Liver (tissue), 9 donors: ENCODE data around the gene MYO5C. TPM values are rescaled to one million over a fixed set of nuclear protein-coding genes. Genes with fewer than 3 reads are reported as not detected.
"Not testable (repeated sequence)": the region's sequence is repeated elsewhere in the genome, so short reads cannot be mapped to it uniquely, and the experiment has no call there.

ENCODE experiments used
- DNase-seq: peaks from one replicate; pipeline ENCODE4 v3.0.0-alpha.2; 2017; ENCODE audit warnings: low spot score
- H3K27ac ChIP-seq, 2 donors: one replicate each; pipeline ENCODE4 v1.7.0; 2013; ENCODE audit warnings: inconsistent platforms in 2 of 2, low read length in 2 of 2, control low read depth in 1 of 2, low read depth in 1 of 2, mild to moderate bottlenecking in 1 of 2
- H3K27me3 ChIP-seq, 4 donors: one replicate each; pipeline versions ENCODE4 v1.6.1 to v1.7.0; 2013; ENCODE audit warnings: low read length in 3 of 4, inconsistent platforms in 1 of 4, mild to moderate bottlenecking in 1 of 4, moderate library complexity in 1 of 4; ENCODE audit not compliant: control insufficient read depth in 4 of 4, insufficient read depth in 4 of 4
- H3K36me3 ChIP-seq, 4 donors: one replicate each; pipeline versions ENCODE4 v1.6.1 to v1.7.0; 2013; ENCODE audit warnings: low read length in 3 of 4, mild to moderate bottlenecking in 3 of 4, low read depth in 1 of 4, moderate library complexity in 1 of 4; ENCODE audit not compliant: control insufficient read depth in 4 of 4, insufficient read depth in 3 of 4
- H3K4me1 ChIP-seq, 4 donors: one replicate each; pipeline versions ENCODE4 v1.6.1 to v1.7.0; 2013; ENCODE audit warnings: low read length in 3 of 4, mild to moderate bottlenecking in 3 of 4, moderate library complexity in 1 of 4; ENCODE audit not compliant: control insufficient read depth in 4 of 4, insufficient read depth in 4 of 4
- H3K4me3 ChIP-seq, 3 donors: one replicate each; pipeline versions ENCODE4 v1.6.1 to v1.7.0; 2013; ENCODE audit warnings: low read length in 3 of 3, control low read depth in 1 of 3, low read depth in 1 of 3, mild to moderate bottlenecking in 1 of 3
- H3K9ac ChIP-seq, 2 donors: one replicate each; pipeline ENCODE4 v1.7.0; 2013; ENCODE audit warnings: low read length in 2 of 2, mild to moderate bottlenecking in 2 of 2, moderate library complexity in 2 of 2, control low read depth in 1 of 2, low read depth in 1 of 2
- H3K9me3 ChIP-seq, 4 donors: one replicate each; pipeline versions ENCODE4 v1.6.1 to v1.7.0; 2013; ENCODE audit warnings: low read length in 3 of 4; ENCODE audit not compliant: control insufficient read depth in 4 of 4
- ATF3 ChIP-seq: IDR thresholded peaks from 2 replicates; pipeline ENCODE4 v1.6.1; 2016; ENCODE audit warnings: antibody characterized with exemption
- EGR1 ChIP-seq, 2 donors: IDR thresholded peaks; 2 replicates each; pipeline ENCODE4 v1.6.1; 2016 to 2018; ENCODE audit warnings: antibody characterized with exemption in 2 of 2, low read depth in 2 of 2
- FOXA1 ChIP-seq: IDR thresholded peaks from 2 replicates; pipeline ENCODE4 v1.6.1; 2016; ENCODE audit warnings: antibody characterized with exemption
- FOXA2 ChIP-seq: IDR thresholded peaks from 2 replicates; pipeline ENCODE4 v1.6.1; 2016; ENCODE audit warnings: antibody characterized with exemption
- GABPA ChIP-seq, 2 donors: IDR thresholded peaks in 1 of 2; conservative IDR thresholded peaks in 1 of 2; 2 replicates each; pipeline ENCODE4 v1.6.1; 2016; ENCODE audit warnings: antibody characterized with exemption in 2 of 2, mild to moderate bottlenecking in 1 of 2, moderate library complexity in 1 of 2
- HNF4G ChIP-seq: IDR thresholded peaks from 2 replicates; pipeline ENCODE4 v1.6.1; 2016; ENCODE audit warnings: antibody characterized with exemption
- JUND ChIP-seq, 2 donors: IDR thresholded peaks; 2 replicates each; pipeline ENCODE4 v1.6.1; 2016; ENCODE audit warnings: antibody characterized with exemption in 2 of 2
- MAX ChIP-seq: IDR thresholded peaks from 2 replicates; pipeline ENCODE4 v1.6.1; 2016; ENCODE audit warnings: antibody characterized with exemption
- NR2F2 ChIP-seq: IDR thresholded peaks from 2 replicates; pipeline ENCODE4 v1.6.1; 2016; ENCODE audit warnings: antibody characterized with exemption
- RAD21 ChIP-seq, 2 donors: IDR thresholded peaks; 2 replicates each; pipeline ENCODE4 v1.6.1; 2016; ENCODE audit warnings: antibody characterized with exemption in 2 of 2, mild to moderate bottlenecking in 2 of 2
- RXRA ChIP-seq, 2 donors: IDR thresholded peaks; 2 replicates each; pipeline ENCODE4 v1.6.1; 2017 to 2018; ENCODE audit warnings: antibody characterized with exemption in 2 of 2, mild to moderate bottlenecking in 1 of 2
- SP1 ChIP-seq: IDR thresholded peaks from 2 replicates; pipeline ENCODE4 v1.6.1; 2018; ENCODE audit warnings: antibody characterized with exemption, mild to moderate bottlenecking
- TAF1 ChIP-seq: conservative IDR thresholded peaks from 2 replicates; pipeline ENCODE4 v1.6.1; 2016; ENCODE audit warnings: antibody characterized with exemption, mild to moderate bottlenecking
- ZBTB33 ChIP-seq: IDR thresholded peaks from 2 replicates; pipeline ENCODE4 v1.6.1; 2016; ENCODE audit warnings: antibody characterized with exemption
- WGBS: extraction: QIAGEN DNeasy Blood & Tissue Kit; methylation state at CpG from one replicate; pipeline ENCODE4 v1.1.7; 2013; 5-methylcytosine and 5-hydroxymethylcytosine counted together
- polyA plus RNA-seq, 2 donors: library from polyadenylated mRNA; stranded (reverse) in 1 of 2; unstranded in 1 of 2; fragments of 200-250 nt in 1 of 2; fragments of >200 nt in 1 of 2; fragmentation: Nextera tagmentation in 1 of 2; extraction: Ambion mirVana in 1 of 2; gene quantifications; one replicate each; pipeline versions ENCODE4 v1.2.1 to v1.2.3, GENCODE V29; 2013 to 2015
- total RNA-seq, 2 donors: library from RNA; depleted of rRNA; stranded (reverse); fragments of >200 nt; gene quantifications; one replicate each; pipeline ENCODE4 v1.2.3, GENCODE V29; 2014
- donor health status: healthy.
- donor health status: healthy.
- donor health status: healthy.
- donor health status: healthy.
- donor health status: healthy.

Gene MYO5C
- total and polyA plus RNA-seq, 4 donors = 1.9 to 8.6 (median 3.0) TPM

DNA sequence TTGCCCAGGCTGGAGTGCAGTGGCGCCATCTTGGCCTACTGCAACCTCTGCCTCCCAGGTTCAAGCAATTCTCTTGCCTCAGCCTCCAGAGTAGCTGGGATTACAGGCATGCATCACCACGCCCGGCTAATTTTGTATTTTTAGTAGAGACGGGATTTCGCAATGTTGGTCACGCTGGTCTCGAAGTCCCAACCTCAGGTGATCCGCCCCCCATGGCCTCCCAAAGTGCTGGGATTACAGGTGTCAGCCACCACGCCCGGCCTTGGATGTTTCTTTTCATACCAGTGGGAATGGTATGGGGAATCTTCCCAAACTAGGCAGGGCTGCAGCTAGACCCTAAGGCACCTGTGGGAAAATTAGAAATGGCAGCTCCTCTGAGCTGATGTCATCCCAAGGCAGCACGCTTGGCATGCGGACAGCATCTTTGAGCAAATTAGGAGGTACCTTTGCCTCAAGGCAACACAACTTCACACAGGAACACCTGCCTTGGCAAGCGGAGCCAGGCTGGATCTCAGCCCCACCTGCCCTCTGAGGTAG lies 56.5 kb downstream of the MYO5C start:
- H3K27me3 ChIP-seq, H3K4me1 ChIP-seq, H3K4me3 ChIP-seq, DNase-seq, H3K36me3 ChIP-seq, H3K9ac ChIP-seq, H3K9me3 ChIP-seq, H3K27ac ChIP-seq: not testable (repeated sequence)
- 93% methylated on average over 13 of the region's 13 CpGs for WGBS

DNA sequence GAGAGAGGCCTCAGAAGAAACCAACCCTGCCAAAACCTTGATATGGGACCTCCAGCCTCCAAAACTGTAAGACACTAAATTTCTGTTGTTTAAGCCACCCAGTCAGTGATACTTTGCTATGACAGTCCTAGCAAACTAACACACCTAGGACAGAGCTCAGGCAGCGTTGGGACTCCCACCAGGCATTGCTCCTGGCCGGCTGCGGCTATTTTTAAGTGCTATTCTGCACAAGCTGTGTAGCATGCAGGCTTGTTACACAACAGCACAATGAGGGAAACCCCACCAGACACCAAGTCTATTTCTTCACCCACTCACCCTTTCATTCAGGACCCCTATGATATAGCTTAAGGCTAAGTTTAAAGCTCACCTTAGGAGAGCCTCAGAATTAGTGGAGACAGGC lies 57.5 kb downstream of the MYO5C start:
- no peak for DNase-seq
- H3K27me3 ChIP-seq = no peaks in the 10 kb centered on the region
- TF ChIP-seq EGR1 (IDR thresholded peaks at IDR 0.05; ENCODE audit: low read depth in 2 of 2) (no peak), JUND (IDR thresholded peaks at IDR 0.05) (no peak), ATF3 (no peak)
- H3K9me3 ChIP-seq = no peaks in the 10 kb centered on the region
- no peak overlapping the region for H3K9ac ChIP-seq
- peaks cover 2 to 8% (median 5%) of the 10 kb centered on the region in 4 donors for H3K36me3 ChIP-seq
- no peak overlapping the region for H3K4me3 ChIP-seq
- H3K4me1 ChIP-seq = no peaks in the 10 kb centered on the region
- H3K27ac ChIP-seq = no peak overlapping the region
- 96% methylated on average over 3 of the region's 3 CpGs for WGBS

DNA sequence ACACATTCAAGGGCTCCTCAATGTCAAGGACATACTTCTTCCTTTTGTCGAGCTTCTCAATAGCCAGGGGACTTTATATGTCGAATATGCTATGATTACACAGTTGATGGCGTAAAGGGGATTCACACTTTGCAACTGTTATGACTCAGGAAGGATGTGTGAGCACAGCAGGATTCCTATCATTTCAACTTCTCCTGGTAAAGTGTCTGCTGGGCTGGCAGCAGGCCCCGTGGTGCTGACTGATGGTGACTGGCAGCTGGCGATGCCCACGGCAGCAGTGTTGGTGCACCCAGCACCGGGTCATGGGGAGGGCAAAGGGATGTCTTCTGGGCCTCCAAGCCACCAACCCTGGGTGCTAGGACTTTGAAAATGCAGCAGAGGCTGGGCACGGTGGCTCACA lies 59.6 kb downstream of the MYO5C start:
- DNase-seq = no peak
- Histone ChIP-seq H3K9me3 (no peaks in the 10 kb centered on the region), H3K4me3 (no peak overlapping the region), H3K27ac (no peak overlapping the region), H3K36me3 (peaks cover 2 to 8% (median 5%) of the 10 kb centered on the region in 4 donors), H3K4me1 (no peaks in the 10 kb centered on the region), H3K9ac (no peak overlapping the region), H3K27me3 (no peaks in the 10 kb centered on the region)
- TF ChIP-seq NR2F2 (no peak), FOXA2 (no peak), RXRA (IDR thresholded peaks at IDR 0.05) (no peak), SP1 (no peak), EGR1 (IDR thresholded peaks at IDR 0.05; ENCODE audit: low read depth in 2 of 2) (no peak), HNF4G (no peak), GABPA (IDR thresholded peaks at IDR 0.05 in 1 of 2, conservative IDR thresholded peaks at IDR 0.05 in 1 of 2) (no peak), TAF1 (no peak), MAX (no peak)
- WGBS = 85% methylated on average over 8 of the region's 8 CpGs

DNA sequence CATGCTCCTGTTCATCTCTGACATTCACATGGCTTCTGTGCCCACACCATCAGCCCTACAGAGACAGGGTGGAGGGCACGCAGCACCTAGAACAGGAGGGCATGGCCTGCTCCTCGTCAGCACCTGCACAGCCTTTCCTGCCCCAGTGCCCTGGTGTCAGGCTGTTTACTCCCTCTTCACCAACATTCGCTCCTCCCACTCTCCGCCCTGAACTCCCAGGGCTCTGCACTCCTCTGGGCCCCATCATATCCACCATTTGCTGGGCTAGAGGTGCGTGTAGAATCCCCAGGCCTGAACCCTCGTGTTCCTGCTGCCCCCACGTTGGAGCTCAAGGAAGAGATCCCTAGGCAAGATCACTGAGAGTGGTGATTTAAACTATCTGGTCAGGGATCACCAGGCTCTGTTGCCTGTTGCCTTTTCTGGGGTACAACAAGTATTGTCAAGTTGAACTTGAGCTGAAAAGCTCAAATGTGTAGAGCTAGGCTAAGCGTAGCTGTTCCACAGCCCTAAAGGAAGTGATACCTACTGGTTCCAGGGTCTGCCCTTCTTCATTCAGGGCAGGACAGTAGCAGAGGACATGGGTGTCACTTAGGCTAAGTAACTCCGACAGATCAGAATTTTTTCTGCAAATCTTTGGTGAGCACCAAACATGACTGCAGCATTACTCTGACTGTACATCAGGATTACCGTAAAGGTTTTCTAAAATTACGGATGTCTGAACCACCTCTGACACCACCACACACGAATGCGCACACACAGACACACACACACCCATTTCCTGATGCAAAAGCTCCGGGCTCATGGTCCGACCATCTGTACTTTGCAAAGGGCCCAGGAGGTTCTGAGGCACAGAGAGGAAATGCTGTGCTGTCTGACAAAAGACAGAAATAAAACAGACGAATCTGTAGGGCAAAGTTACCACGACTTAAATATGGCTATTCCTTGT lies 60.7 kb downstream of the MYO5C start:
- Histone ChIP-seq H3K27ac (no peak overlapping the region), H3K4me1 (no peaks in the 10 kb centered on the region), H3K4me3 (no peak overlapping the region), H3K9ac (no peak overlapping the region), H3K27me3 (no peaks in the 10 kb centered on the region), H3K36me3 (peaks cover 2 to 8% (median 5%) of the 10 kb centered on the region in 4 donors), H3K9me3 (no peaks in the 10 kb centered on the region)
- 70% methylated on average over 17 of the region's 17 CpGs for WGBS
- DNase-seq = no peak
- TF ChIP-seq RAD21 (IDR thresholded peaks at IDR 0.05) (no peak), ZBTB33 (no peak), FOXA1 (no peak)
